Fibroblast of lung (primary cell): ENCODE measurements around the gene KDM8. TPM values are rescaled to one million over a fixed set of nuclear protein-coding genes. Genes with fewer than 3 reads are reported as not detected.

Experiments used
- DNase-seq, 2 donors: peaks; one replicate each; pipeline versions ENCODE4 v3.0.0 to v3.0.0-alpha.2; 2010; ENCODE audit warnings: low read depth in 2 of 2
- H2AFZ ChIP-seq: 2 replicates; pipeline ENCODE4 v1.5.1; 2012; ENCODE audit warnings: low read length, control low read depth, inconsistent platforms
- H3K27ac ChIP-seq: 2 replicates; pipeline ENCODE4 v1.5.1; 2011; ENCODE audit warnings: low read length, control low read depth; ENCODE audit not compliant: insufficient read depth
- H3K27me3 ChIP-seq: 2 replicates; pipeline ENCODE4 v1.5.1; 2011; ENCODE audit warnings: mild to moderate bottlenecking, low read length; ENCODE audit not compliant: control insufficient read depth, insufficient read depth
- H3K36me3 ChIP-seq: 2 replicates; pipeline ENCODE4 v1.5.1; 2011; ENCODE audit warnings: low read length; ENCODE audit not compliant: control insufficient read depth, insufficient read depth
- H3K4me1 ChIP-seq: 2 replicates; pipeline ENCODE4 v1.5.1; 2011; ENCODE audit warnings: low read length; ENCODE audit not compliant: control insufficient read depth, insufficient read depth; ENCODE audit errors: extremely low read depth
- H3K4me2 ChIP-seq: 2 replicates; pipeline ENCODE4 v1.5.1; 2011; ENCODE audit warnings: low read length, control low read depth; ENCODE audit not compliant: insufficient read depth; ENCODE audit errors: extremely low read depth
- H3K4me3 ChIP-seq, 4 experiments: fragments of 200-600 bp in 1 of 4; sonication (generic) in 1 of 4; replicated peaks in 1 of 4; 2 replicates each; pipeline ENCODE4 v1.5.1; 2011 to 2016; ENCODE audit warnings: low read length in 4 of 4, low read depth in 3 of 4, mild to moderate bottlenecking in 3 of 4, control low read depth in 2 of 4, inconsistent platforms in 1 of 4, mixed read lengths in 1 of 4; ENCODE audit not compliant: insufficient read depth in 1 of 4; ENCODE audit errors: control extremely low read depth in 1 of 4
- H3K79me2 ChIP-seq: 2 replicates; pipeline ENCODE4 v1.5.1; 2012; ENCODE audit warnings: mild to moderate bottlenecking, low read length, inconsistent platforms; ENCODE audit not compliant: control insufficient read depth, insufficient read depth
- H3K9ac ChIP-seq: 2 replicates; pipeline ENCODE4 v1.5.1; 2011; ENCODE audit warnings: mild to moderate bottlenecking, low read length, control low read depth; ENCODE audit not compliant: insufficient read depth
- H3K9me3 ChIP-seq: 2 replicates; pipeline ENCODE4 v1.5.1; 2012; ENCODE audit warnings: low read depth, low read length; ENCODE audit not compliant: control insufficient read depth, insufficient read depth
- H4K20me1 ChIP-seq: 2 replicates; pipeline ENCODE4 v1.5.1; 2011; ENCODE audit warnings: low read length; ENCODE audit not compliant: control insufficient read depth, insufficient read depth; ENCODE audit errors: extremely low read depth
- CTCF ChIP-seq, 2 donors: IDR thresholded peaks in 1 of 2; conservative IDR thresholded peaks in 1 of 2; 1 replicate in 1 of 2; 2 replicates in 1 of 2; pipeline ENCODE4 v1.5.1; 2011 to 2012; ENCODE audit warnings: low read length in 2 of 2, control low read depth in 1 of 2, inconsistent platforms in 1 of 2, low read depth in 1 of 2, mild to moderate bottlenecking in 1 of 2
- EZH2 ChIP-seq: IDR thresholded peaks from 2 replicates; pipeline ENCODE4 v1.5.1; 2012; ENCODE audit warnings: low read length, control low read depth, mild to moderate bottlenecking; ENCODE audit errors: missing control alignments
- polyA plus RNA-seq, 2 donors: library from polyadenylated mRNA; depleted of rRNA in 1 of 2; stranded (reverse) in 1 of 2; unstranded in 1 of 2; fragments of >200 nt; gene quantifications; 2 replicates each; pipeline ENCODE4 v1.2.1, GENCODE V29; 2011 to 2012; ENCODE audit warnings: missing spikeins in 1 of 2
- total RNA-seq: library from RNA; depleted of rRNA; stranded (reverse); fragments of >200 nt; gene quantifications from 2 replicates; pipeline ENCODE4 v1.2.1, GENCODE V29; 2014

Gene KDM8
- total and polyA plus RNA-seq, 2 donors (not counting 1 experiment from before 2014, with no cell fraction given), result 2.0 to 3.6 TPM

GRCh38 chr16:27226476-27226875, 23.1 kb downstream of the KDM8 start:
- no peak overlapping the region for H3K9ac ChIP-seq
- H3K27me3 ChIP-seq, result no peaks in the 10 kb centered on the region
- no peak for DNase-seq
- no peaks in the 10 kb centered on the region for H3K79me2 ChIP-seq
- TF ChIP-seq EZH2, result no peak
- no peak for TF ChIP-seq CTCF (conservative IDR thresholded peaks at IDR 0.05 in 1 of 2, IDR thresholded peaks at IDR 0.05 in 1 of 2; ENCODE audit: low read depth in 1 of 2, low read length in 2 of 2)
- no peak overlapping the region for H2AFZ ChIP-seq
- no peak overlapping the region for H3K4me2 ChIP-seq
- H3K9me3 ChIP-seq, result no peaks in the 10 kb centered on the region
- H3K36me3 ChIP-seq, result peaks cover 18% of the 10 kb centered on the region
- no peaks in the 10 kb centered on the region for H4K20me1 ChIP-seq
- no peak overlapping the region for H3K4me3 ChIP-seq
- H3K27ac ChIP-seq, result no peak overlapping the region
- peaks cover 19% of the 10 kb centered on the region for H3K4me1 ChIP-seq

GRCh38 chr16:27226976-27227705, 23.8 kb downstream of the KDM8 start:
- Histone ChIP-seq H3K27me3 (no peaks in the 10 kb centered on the region), H3K9ac (no peak overlapping the region), H2AFZ (no peak overlapping the region), H3K27ac (no peak overlapping the region), H3K4me3 (no peak overlapping the region), H3K36me3 (peaks cover 20% of the 10 kb centered on the region), H4K20me1 (no peaks in the 10 kb centered on the region), H3K9me3 (no peaks in the 10 kb centered on the region), H3K79me2 (no peaks in the 10 kb centered on the region), H3K4me2 (no peak overlapping the region), H3K4me1 (peaks cover 14% of the 10 kb centered on the region)
- no peak for DNase-seq
- TF ChIP-seq EZH2 (no peak), CTCF (conservative IDR thresholded peaks at IDR 0.05 in 1 of 2, IDR thresholded peaks at IDR 0.05 in 1 of 2; ENCODE audit: low read depth in 1 of 2, low read length in 2 of 2) (no peak)

- Histone ChIP-seq H3K9ac (no peak overlapping the region), H2AFZ (no peak overlapping the region), H3K27ac (no peak overlapping the region), H3K36me3 (peaks cover 25% of the 10 kb centered on the region), H4K20me1 (no peaks in the 10 kb centered on the region), H3K79me2 (no peaks in the 10 kb centered on the region), H3K4me1 (peaks cover 5% of the 10 kb centered on the region), H3K4me2 (no peak overlapping the region), H3K27me3 (no peaks in the 10 kb centered on the region), H3K9me3 (no peaks in the 10 kb centered on the region), H3K4me3 (no peak overlapping the region)
- no peak for TF ChIP-seq CTCF (conservative IDR thresholded peaks at IDR 0.05 in 1 of 2, IDR thresholded peaks at IDR 0.05 in 1 of 2; ENCODE audit: low read depth in 1 of 2, low read length in 2 of 2)
- TF ChIP-seq EZH2, result no peak
- DNase-seq, result no peak
Measured at GRCh38 chr16:27228045-27228444, 24.7 kb downstream of the KDM8 start.
